ENCODE results near the gene CEP170B.

Gene CEP170B

GRCh38 chr14:104925214-104925854, 60.3 kb downstream of the CEP170B start:
- CTCF ChIA-PET, result interaction anchor here (1.1 to 3.9 kb wide), 3 partner anchors 9 to 119 kb away, joined by 3 to 14 read pairs (median 11); no protein-coding TSS in a partner anchor
- POLR2A ChIA-PET, result no interaction called here
- no peak for TF ChIP-seq CTCF (IDR thresholded peaks at IDR 0.05; ENCODE audit: insufficient read depth, low read length, missing control alignments)
- no peak for DNase-seq (ENCODE audit: low read depth, low spot score)
- H3K4me3 ChIP-seq (ENCODE audit: low read depth, low read length), result no peak overlapping the region

DNA sequence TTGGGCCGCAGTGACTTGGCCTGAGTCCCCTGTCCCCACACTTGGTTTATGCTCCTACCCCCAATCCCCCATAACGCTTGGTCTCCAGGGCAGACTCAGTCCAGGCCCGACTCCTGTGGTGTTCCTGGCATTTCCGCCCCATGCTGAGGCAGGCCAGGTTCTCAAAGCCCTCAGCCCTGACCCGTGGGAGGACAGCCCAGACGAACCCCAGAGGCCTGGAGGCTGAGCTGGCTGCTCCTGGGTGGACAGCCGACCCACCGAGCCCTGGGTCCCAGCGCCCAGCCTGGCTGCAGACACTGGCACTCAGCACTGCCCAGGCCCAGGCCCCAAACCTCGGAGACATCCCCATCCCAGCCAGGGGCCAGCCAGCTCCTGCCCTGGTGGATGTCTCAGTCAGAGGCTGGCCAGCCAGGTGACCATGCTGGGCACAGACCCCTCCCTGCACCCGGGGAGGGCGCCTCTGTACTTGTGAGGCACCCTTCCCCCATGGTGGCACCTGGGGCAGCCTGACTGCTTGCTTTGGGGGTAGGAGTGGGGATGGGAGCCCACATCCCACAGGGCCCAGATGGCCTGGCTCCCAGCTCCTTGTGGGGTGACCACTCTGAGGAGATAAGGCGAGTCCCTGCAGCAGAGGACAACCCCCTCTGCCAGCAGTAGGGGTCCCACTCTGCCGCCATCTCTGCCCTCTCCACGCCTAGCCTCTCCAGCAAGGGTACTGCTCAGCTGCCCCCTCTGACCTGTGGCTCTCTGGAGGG, 61.0 kb downstream of the CEP170B start:
- POLR2A ChIA-PET, result no interaction called here
- H3K4me3 ChIP-seq (ENCODE audit: low read depth, low read length), result no peak overlapping the region
- no peak for TF ChIP-seq CTCF (IDR thresholded peaks at IDR 0.05; ENCODE audit: insufficient read depth, low read length, missing control alignments)
- DNase-seq (ENCODE audit: low read depth, low spot score), result no peak
- CTCF ChIA-PET, result interaction anchor here (1.1 to 3.9 kb wide), 3 partner anchors 8 to 118 kb away, joined by 3 to 14 read pairs (median 11); no protein-coding TSS in a partner anchor

- CTCF ChIA-PET, result interaction anchor here (3.9 kb wide), 1 partner anchor 118 kb away, joined by 11 read pairs; no protein-coding TSS in a partner anchor
- POLR2A ChIA-PET, result no interaction called here
- no peak for DNase-seq (ENCODE audit: low read depth, low spot score)
- H3K4me3 ChIP-seq (ENCODE audit: low read depth, low read length), result no peak overlapping the region
- no peak for TF ChIP-seq CTCF (IDR thresholded peaks at IDR 0.05; ENCODE audit: insufficient read depth, low read length, missing control alignments)
Observed at GRCh38 chr14:104926619-104927431, 61.8 kb downstream of the CEP170B start.

- DNase-seq (ENCODE audit: low read depth, low spot score), result no peak
- no peak overlapping the region for H3K4me3 ChIP-seq (ENCODE audit: low read depth, low read length)
- TF ChIP-seq CTCF (IDR thresholded peaks at IDR 0.05; ENCODE audit: insufficient read depth, low read length, missing control alignments), result no peak
- CTCF ChIA-PET, result interaction anchor here (1.3 to 3.9 kb wide), 2 partner anchors 13 to 117 kb away, joined by 4 to 11 read pairs; no protein-coding TSS in a partner anchor
- POLR2A ChIA-PET, result no interaction called here
Observed at GRCh38 chr14:104927432-104927816, 62.4 kb downstream of the CEP170B start.

DNA sequence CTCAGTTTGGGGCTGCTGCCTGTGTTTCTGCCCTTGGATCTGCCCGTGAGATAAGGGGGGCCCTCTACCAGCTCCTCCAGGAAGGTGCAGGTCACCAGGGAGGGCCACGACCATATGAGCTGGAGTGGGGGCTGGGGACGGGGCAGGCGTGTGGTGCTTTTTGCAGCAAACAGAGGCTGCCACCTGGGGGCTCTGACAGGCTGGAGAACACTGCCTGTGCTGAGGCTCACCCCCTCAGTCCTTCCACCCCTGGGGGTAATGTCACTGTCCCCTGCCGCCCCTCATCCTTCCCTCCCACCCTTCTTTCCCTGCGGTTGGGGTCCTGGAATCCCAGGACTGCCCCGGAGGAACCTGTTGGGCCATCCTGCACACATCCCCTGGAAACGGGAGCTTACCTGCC, 62.8 kb downstream of the CEP170B start:
- ChIA-PET CTCF (interaction anchor here (1.1 to 1.3 kb wide), 2 partner anchors 13 to 117 kb away, joined by 3 to 4 read pairs; no protein-coding TSS in a partner anchor), POLR2A (no interaction called here)
- no peak overlapping the region for H3K4me3 ChIP-seq (ENCODE audit: low read depth, low read length)
- no peak for TF ChIP-seq CTCF (IDR thresholded peaks at IDR 0.05; ENCODE audit: insufficient read depth, low read length, missing control alignments)
- DNase-seq (ENCODE audit: low read depth, low spot score), result no peak

Data from AG04449 (cell line).